ENCODE measurements around the gene COX6B2.
"Not testable (repeated sequence)": the region's sequence is repeated elsewhere in the genome, so short reads cannot be mapped to it uniquely, and the experiment has no call there.

The COX6B2 gene

GRCh38 chr19:55339889-55340783, 14.4 kb downstream of the COX6B2 start:
- in situ Hi-C loops (cut with MboI; ENCODE audit: low sequenced_read_pairs, unreplicated experiment), result no loop called here
- peak; percentile 62 for DNase-seq (ENCODE audit: low spot score)

GRCh38 chr19:55339105-55339888, 15.2 kb downstream of the COX6B2 start, which contains the start of gene KMT5C:
Gene KMT5C (plus strand): TSS chr19:55339876. CDS start chr19:55341937, 2,061 bp downstream.
- no peak for TF ChIP-seq CTCF (IDR thresholded peaks at IDR 0.05; ENCODE audit: borderline replicate concordance, control extremely low read depth, extremely low read depth, insufficient read depth, missing control alignments)

More at GRCh38 chr19:55339889-55340783, 14.4 kb downstream of the COX6B2 start:
- no peak for TF ChIP-seq CTCF (IDR thresholded peaks at IDR 0.05; ENCODE audit: borderline replicate concordance, control extremely low read depth, extremely low read depth, insufficient read depth, missing control alignments)

DNA sequence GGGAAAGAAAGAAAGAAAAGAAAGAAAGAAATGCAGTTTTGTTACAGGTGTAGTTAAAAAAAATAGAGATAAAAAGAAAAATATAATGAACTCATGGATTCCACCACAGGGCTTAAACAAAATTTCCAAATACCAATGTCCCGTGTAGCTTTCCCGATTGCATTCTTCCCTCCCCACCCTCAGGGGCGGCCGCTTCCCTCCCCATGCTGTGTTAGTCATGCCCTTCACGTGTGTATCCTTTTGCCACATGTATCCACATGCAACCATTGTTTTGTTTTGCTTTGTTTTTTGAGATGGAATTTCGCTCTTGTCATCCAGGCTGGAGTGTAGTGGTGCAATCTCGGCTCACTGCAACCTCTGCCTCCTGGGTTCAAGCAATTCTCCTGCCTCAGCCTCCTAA, 18.4 kb downstream of the COX6B2 start:
- DNase-seq (ENCODE audit: low spot score), result no peak
- TF ChIP-seq CTCF (IDR thresholded peaks at IDR 0.05; ENCODE audit: borderline replicate concordance, control extremely low read depth, extremely low read depth, insufficient read depth, missing control alignments), result no peak
- in situ Hi-C loops (cut with MboI; ENCODE audit: low sequenced_read_pairs, unreplicated experiment), result no loop called here

More at GRCh38 chr19:55339105-55339888, 15.2 kb downstream of the COX6B2 start, which contains the start of gene KMT5C:
- peak; percentile 98 for DNase-seq (ENCODE audit: low spot score)
- in situ Hi-C loops (cut with MboI; ENCODE audit: low sequenced_read_pairs, unreplicated experiment), result no loop called here

DNA sequence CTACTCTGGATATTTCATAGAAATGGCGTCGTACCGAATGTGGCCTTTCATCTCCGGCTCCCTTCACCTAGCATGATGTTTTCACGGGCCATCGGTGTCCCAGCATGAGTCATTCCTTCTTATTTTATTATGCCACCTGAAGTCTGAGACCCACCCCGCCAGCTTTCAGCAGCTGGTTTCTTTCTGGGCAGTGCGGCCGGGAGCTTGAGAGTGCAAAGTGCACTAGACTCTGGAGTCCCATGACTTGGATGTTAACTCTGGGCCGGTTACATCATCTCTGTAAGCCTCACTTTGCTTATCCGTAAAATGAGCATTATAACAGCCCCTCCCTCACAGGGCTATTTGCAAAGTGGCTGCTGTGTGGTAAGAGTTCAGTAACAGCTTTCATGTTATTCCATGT, 20.6 kb downstream of the COX6B2 start:
- no peak for TF ChIP-seq CTCF (IDR thresholded peaks at IDR 0.05; ENCODE audit: borderline replicate concordance, control extremely low read depth, extremely low read depth, insufficient read depth, missing control alignments)
- no peak for DNase-seq (ENCODE audit: low spot score)
- in situ Hi-C loops (cut with MboI; ENCODE audit: low sequenced_read_pairs, unreplicated experiment), result no loop called here

GRCh38 chr19:55329791-55330190, 24.7 kb downstream of the COX6B2 start:
- DNase-seq (ENCODE audit: low spot score); in situ Hi-C loops (cut with MboI; ENCODE audit: low sequenced_read_pairs, unreplicated experiment): not testable (repeated sequence)

GRCh38 chr19:55328774-55329318, 25.7 kb downstream of the COX6B2 start:
- DNase-seq (ENCODE audit: low spot score); in situ Hi-C loops (cut with MboI; ENCODE audit: low sequenced_read_pairs, unreplicated experiment): not testable (repeated sequence)

DNA sequence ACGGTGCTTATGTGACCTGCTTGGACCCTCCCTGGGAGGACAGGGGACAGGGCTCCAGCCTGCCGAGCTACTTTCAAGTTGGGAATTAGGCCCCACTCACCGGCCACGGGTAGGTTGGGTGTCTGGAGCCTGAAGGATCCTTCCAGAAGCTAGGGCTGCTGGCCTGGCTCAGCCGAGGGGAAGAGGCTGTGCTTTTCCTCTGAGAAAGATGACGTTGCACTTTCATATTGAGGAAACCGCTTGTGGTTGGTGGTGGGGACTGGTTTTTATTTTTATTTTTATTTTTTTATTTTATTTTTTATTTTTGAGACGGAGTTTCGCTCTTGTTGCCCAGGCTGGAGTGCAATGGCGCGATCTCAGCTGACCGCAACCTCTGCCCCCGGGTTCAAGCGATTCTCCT, 29.3 kb downstream of the COX6B2 start, which contains the start of gene TMEM150B:
Gene TMEM150B (minus strand): TSS at position 170 of the 400 bp plus-strand sequence. CDS start 4,305 bp downstream, outside the sequence.
- DNase-seq (ENCODE audit: low spot score), result no peak
- in situ Hi-C loops (cut with MboI; ENCODE audit: low sequenced_read_pairs, unreplicated experiment), result no loop called here
- no peak for TF ChIP-seq CTCF (IDR thresholded peaks at IDR 0.05; ENCODE audit: borderline replicate concordance, control extremely low read depth, extremely low read depth, insufficient read depth, missing control alignments)
